ENCODE measurements around the gene PREX1. TPM values are rescaled to one million over a fixed set of nuclear protein-coding genes. Genes with fewer than 3 reads are reported as not detected.
A peak's percentile ranks its signal among the peaks of the same experiment; 100 is the strongest.

PREX1 gene
- total RNA-seq, 1 donor from 2014 or later: 78.2 TPM

GRCh38 chr20:48718786-48719578, 108.8 kb downstream of the PREX1 start:
- Histone ChIP-seq H3K4me1 (peaks cover 63% of the 10 kb centered on the region), H3K9me3 (no peaks in the 10 kb centered on the region), H3K4me3 (no peak overlapping the region), H3K27ac (no peak overlapping the region), H3K27me3 (ENCODE audit: low read depth) (no peaks in the 10 kb centered on the region), H3K36me3 (no peaks in the 10 kb centered on the region)
- DNase-seq: no peak
- no peak for TF ChIP-seq CTCF (IDR thresholded peaks at IDR 0.05)
- intact Hi-C loops (cut with DNase I): no loop called here
- ATAC-seq: peak in 1 of 2 donors; percentile 26

GRCh38 chr20:48717680-48718223, 110.0 kb downstream of the PREX1 start:
- Histone ChIP-seq H3K4me1 (peaks cover 52% of the 10 kb centered on the region), H3K27ac (no peak overlapping the region), H3K36me3 (no peaks in the 10 kb centered on the region), H3K4me3 (no peak overlapping the region), H3K9me3 (no peaks in the 10 kb centered on the region), H3K27me3 (ENCODE audit: low read depth) (no peaks in the 10 kb centered on the region)
- ATAC-seq: no peak
- DNase-seq: no peak
- no peak for TF ChIP-seq CTCF (IDR thresholded peaks at IDR 0.05)
- intact Hi-C loops (cut with DNase I): no loop called here

GRCh38 chr20:48717095-48717672, 110.6 kb downstream of the PREX1 start:
- Histone ChIP-seq H3K27ac (no peak overlapping the region), H3K4me3 (no peak overlapping the region), H3K36me3 (no peaks in the 10 kb centered on the region), H3K4me1 (peaks cover 48% of the 10 kb centered on the region), H3K27me3 (ENCODE audit: low read depth) (no peaks in the 10 kb centered on the region), H3K9me3 (no peaks in the 10 kb centered on the region)
- no peak for TF ChIP-seq CTCF (IDR thresholded peaks at IDR 0.05)
- DNase-seq (no peak), ATAC-seq (no peak)
- intact Hi-C loops (cut with DNase I): no loop called here

- Histone ChIP-seq H3K27me3 (ENCODE audit: low read depth) (no peaks in the 10 kb centered on the region), H3K9me3 (no peaks in the 10 kb centered on the region), H3K4me3 (no peak overlapping the region), H3K27ac (no peak overlapping the region), H3K36me3 (no peaks in the 10 kb centered on the region), H3K4me1 (peaks cover 48% of the 10 kb centered on the region)
- ATAC-seq: no peak
- DNase-seq: no peak
- TF ChIP-seq CTCF (IDR thresholded peaks at IDR 0.05): no peak
- intact Hi-C loops (cut with DNase I): no loop called here
These were observed 111.3 kb downstream of the PREX1 start for GRCh38 chr20:48716541-48716940.

GRCh38 chr20:48716086-48716485, 111.7 kb downstream of the PREX1 start:
- intact Hi-C loops (cut with DNase I): no loop called here

More at GRCh38 chr20:48716086-48716485, 111.7 kb downstream of the PREX1 start:
- Histone ChIP-seq H3K27ac (no peak overlapping the region), H3K27me3 (ENCODE audit: low read depth) (no peaks in the 10 kb centered on the region), H3K36me3 (no peaks in the 10 kb centered on the region), H3K9me3 (no peaks in the 10 kb centered on the region), H3K4me1 (peaks cover 44% of the 10 kb centered on the region), H3K4me3 (no peak overlapping the region)
- ATAC-seq: peak; percentile 6 to 8
- no peak for TF ChIP-seq CTCF (IDR thresholded peaks at IDR 0.05)
- DNase-seq: no peak

Measured in lower lobe of right lung (tissue), 2 donors.